Keratinocyte (primary cell): ENCODE results near the gene IQGAP3. TPM values are rescaled to one million over a fixed set of nuclear protein-coding genes. Genes with fewer than 3 reads are reported as not detected.

ENCODE experiments used
- DNase-seq: peaks from one replicate; pipeline ENCODE4 v3.0.0-alpha.2; 2011; ENCODE audit warnings: low read depth, missing footprints, low spot score
- FAIRE-seq: peaks from 2 replicates; lab custom pipeline; 2011; peaks lifted over from hg19 to GRCh38; lab: Jason Lieb, UNC
- H2AFZ ChIP-seq: 2 replicates; pipeline ENCODE4 v1.6.0; 2012; ENCODE audit warnings: low read length, control low read depth, inconsistent platforms; ENCODE audit not compliant: control insufficient read depth
- H3K27ac ChIP-seq: 2 replicates; pipeline ENCODE4 v1.5.1; 2011; ENCODE audit warnings: low read length; ENCODE audit not compliant: control insufficient read depth, insufficient read depth
- H3K27me3 ChIP-seq: 3 replicates; pipeline ENCODE4 v1.6.0; 2011; ENCODE audit warnings: low read length; ENCODE audit not compliant: control insufficient read depth, insufficient read depth; ENCODE audit errors: extremely low read depth
- H3K36me3 ChIP-seq, 2 experiments: 2 replicates in 1 of 2; 3 replicates in 1 of 2; pipeline ENCODE4 v1.5.1; 2011; ENCODE audit warnings: low read length in 2 of 2, mild to moderate bottlenecking in 1 of 2; ENCODE audit not compliant: control insufficient read depth in 2 of 2, insufficient read depth in 2 of 2; ENCODE audit errors: extremely low read depth in 1 of 2
- H3K4me1 ChIP-seq: 3 replicates; pipeline ENCODE4 v1.5.1; 2011; ENCODE audit warnings: low read length; ENCODE audit not compliant: control insufficient read depth, insufficient read depth; ENCODE audit errors: extremely low read depth
- H3K4me2 ChIP-seq: 3 replicates; pipeline ENCODE4 v1.6.0; 2011; ENCODE audit warnings: low read depth, low read length; ENCODE audit not compliant: control insufficient read depth, insufficient read depth; ENCODE audit errors: extremely low read depth
- H3K4me3 ChIP-seq, 3 experiments: fragments of 200-600 bp in 1 of 3; sonication (generic) in 1 of 3; 2 replicates in 2 of 3; 3 replicates in 1 of 3; pipeline ENCODE4 v1.5.1; 2011 to 2016; ENCODE audit warnings: low read length in 3 of 3, mild to moderate bottlenecking in 3 of 3, control low read depth in 2 of 3, inconsistent platforms in 1 of 3, low read depth in 1 of 3, mixed read lengths in 1 of 3, mixed run types in 1 of 3, moderate library complexity in 1 of 3; ENCODE audit not compliant: control insufficient read depth in 2 of 3, insufficient read depth in 2 of 3; ENCODE audit errors: extremely low read depth in 1 of 3
- H3K79me2 ChIP-seq: 2 replicates; pipeline ENCODE4 v1.6.0; 2012; ENCODE audit warnings: low read length; ENCODE audit not compliant: control insufficient read depth, insufficient read depth
- H3K9ac ChIP-seq: 3 replicates; pipeline ENCODE4 v1.6.0; 2011; ENCODE audit warnings: low read length; ENCODE audit not compliant: control insufficient read depth, insufficient read depth; ENCODE audit errors: extremely low read depth
- H3K9me1 ChIP-seq: 3 replicates; pipeline ENCODE4 v1.6.0; 2011; ENCODE audit warnings: low read length; ENCODE audit not compliant: control insufficient read depth, insufficient read depth; ENCODE audit errors: extremely low read depth
- H3K9me3 ChIP-seq: 2 replicates; pipeline ENCODE4 v1.5.1; 2012; ENCODE audit warnings: low read depth, low read length; ENCODE audit not compliant: control insufficient read depth
- H4K20me1 ChIP-seq: 3 replicates; pipeline ENCODE4 v1.6.0; 2011; ENCODE audit warnings: low read length; ENCODE audit not compliant: control insufficient read depth, insufficient read depth; ENCODE audit errors: extremely low read depth
- CTCF ChIP-seq, 3 experiments: IDR thresholded peaks in 1 of 3; conservative IDR thresholded peaks in 1 of 3; optimal IDR thresholded peaks in 1 of 3; 2 replicates in 2 of 3; 3 replicates in 1 of 3; pipeline versions ENCODE3 to v1.5.1; 2011; ENCODE audit warnings: low read length in 3 of 3, mild to moderate bottlenecking in 3 of 3, moderate library complexity in 2 of 3, control low read depth in 1 of 3, inconsistent platforms in 1 of 3; ENCODE audit not compliant: insufficient read depth in 2 of 3; ENCODE audit errors: extremely low read depth in 1 of 3
- EZH2 ChIP-seq: IDR thresholded peaks from one replicate; pipeline ENCODE4 v1.6.1; 2012; ENCODE audit warnings: inconsistent platforms, mild to moderate bottlenecking, low read length, moderate library complexity
- dilution Hi-C: fragments of 300-500 bp; cut with MboI; formaldehyde crosslinking; loops from one replicate; pipeline ENCODE4 v1.7.0; 2020; ENCODE audit warnings: low sequenced_read_pairs; ENCODE audit not compliant: extremely low pct_ligation_motif_present
- polyA plus RNA-seq, 5 experiments: library from polyadenylated mRNA; depleted of rRNA in 3 of 5; stranded (reverse) in 3 of 5; stranded (forward) in 1 of 5; unstranded in 1 of 5; fragments of >200 nt; gene quantifications; 1 replicate in 1 of 5; 2 replicates in 3 of 5; 3 replicates in 1 of 5; pipeline versions ENCODE4 v1.2.1 to v1.2.3, GENCODE V29; 2011 to 2012; ENCODE audit warnings: missing spikeins in 2 of 5, low read depth in 1 of 5, low replicate concordance in 1 of 5

IQGAP3 gene
- polyA plus RNA-seq, 1 donor (not counting 4 experiments of a cell fraction or from before 2014, with no cell fraction given): 5.3 TPM

- H3K4me1 ChIP-seq: peaks cover 66% of the 10 kb centered on the region
- H2AFZ ChIP-seq: peak within 1 kb of the TSS; percentile 58
- peak within 1 kb of the TSS; percentile 97 for H3K9ac ChIP-seq
- H3K9me3 ChIP-seq: no peaks in the 10 kb centered on the region
- TF ChIP-seq EZH2 (no peak), CTCF (optimal IDR thresholded peaks at IDR 0.05 in 1 of 3, IDR thresholded peaks at IDR 0.05 in 1 of 3, conservative IDR thresholded peaks at IDR 0.05 in 1 of 3; ENCODE audit: extremely low read depth in 1 of 3, insufficient read depth in 2 of 3, low read length in 3 of 3) (no peak)
- FAIRE-seq (no peak), DNase-seq (no peak)
- peaks cover 14% of the 10 kb centered on the region for H3K9me1 ChIP-seq
- H3K4me3 ChIP-seq: peak within 1 kb of the TSS; percentile 86 to 99 (median 91)
- H3K27ac ChIP-seq: peak within 1 kb of the TSS; percentile 98
- H4K20me1 ChIP-seq: peaks cover 24% of the 10 kb centered on the region
- H3K4me2 ChIP-seq: peak within 1 kb of the TSS; percentile 100
- peaks cover 49% of the 10 kb centered on the region for H3K79me2 ChIP-seq
- H3K27me3 ChIP-seq: no peaks in the 10 kb centered on the region
- H3K36me3 ChIP-seq: peaks cover 3 to 13% of the 10 kb centered on the region in 2 experiments
- dilution Hi-C loops: no loop called here
Observed at GRCh38 chr1:156500543-156500792, 71.9 kb downstream of the IQGAP3 start, which contains the start of gene MEF2D. TSS of gene MEF2D (minus strand) at chr1:156500775. CDS start at chr1:156483292, 17,483 bp downstream.

GRCh38 chr1:156499842-156500542 lies 72.4 kb downstream of the IQGAP3 start:
- TF ChIP-seq EZH2: no peak
- no peak for TF ChIP-seq CTCF (optimal IDR thresholded peaks at IDR 0.05 in 1 of 3, IDR thresholded peaks at IDR 0.05 in 1 of 3, conservative IDR thresholded peaks at IDR 0.05 in 1 of 3; ENCODE audit: extremely low read depth in 1 of 3, insufficient read depth in 2 of 3, low read length in 3 of 3)
- no peak overlapping the region for H2AFZ ChIP-seq
- H3K4me1 ChIP-seq: peaks cover 66% of the 10 kb centered on the region
- peaks cover 14% of the 10 kb centered on the region for H3K9me1 ChIP-seq
- peak overlapping the region; percentile 100 for H3K4me2 ChIP-seq
- peaks cover 25% of the 10 kb centered on the region for H4K20me1 ChIP-seq
- peak overlapping the region; percentile 97 for H3K9ac ChIP-seq
- peaks cover 54% of the 10 kb centered on the region for H3K79me2 ChIP-seq
- H3K9me3 ChIP-seq: no peaks in the 10 kb centered on the region
- peak overlapping the region; percentile 86 to 99 (median 91) for H3K4me3 ChIP-seq
- H3K27me3 ChIP-seq: no peaks in the 10 kb centered on the region
- peaks cover 4 to 13% of the 10 kb centered on the region in 2 experiments for H3K36me3 ChIP-seq
- dilution Hi-C loops: no loop called here
- no peak for FAIRE-seq
- peak overlapping the region; percentile 98 for H3K27ac ChIP-seq
- no peak for DNase-seq
